Activated CD8-positive, alpha-beta memory T cell treated with anti-CD3 and anti-CD28 coated beads, Interleukin-2, amount 50 U/mL, for 1 hour (primary cell): ENCODE data around the gene PARP15.
"Not testable (repeated sequence)": the region's sequence is repeated elsewhere in the genome, so short reads cannot be mapped to it uniquely, and the experiment has no call there.

Experiments used
- DNase-seq: peaks from one replicate; pipeline ENCODE4 v3.0.0-alpha.2; 2020; ENCODE audit errors: extremely low read depth

PARP15 gene

DNA sequence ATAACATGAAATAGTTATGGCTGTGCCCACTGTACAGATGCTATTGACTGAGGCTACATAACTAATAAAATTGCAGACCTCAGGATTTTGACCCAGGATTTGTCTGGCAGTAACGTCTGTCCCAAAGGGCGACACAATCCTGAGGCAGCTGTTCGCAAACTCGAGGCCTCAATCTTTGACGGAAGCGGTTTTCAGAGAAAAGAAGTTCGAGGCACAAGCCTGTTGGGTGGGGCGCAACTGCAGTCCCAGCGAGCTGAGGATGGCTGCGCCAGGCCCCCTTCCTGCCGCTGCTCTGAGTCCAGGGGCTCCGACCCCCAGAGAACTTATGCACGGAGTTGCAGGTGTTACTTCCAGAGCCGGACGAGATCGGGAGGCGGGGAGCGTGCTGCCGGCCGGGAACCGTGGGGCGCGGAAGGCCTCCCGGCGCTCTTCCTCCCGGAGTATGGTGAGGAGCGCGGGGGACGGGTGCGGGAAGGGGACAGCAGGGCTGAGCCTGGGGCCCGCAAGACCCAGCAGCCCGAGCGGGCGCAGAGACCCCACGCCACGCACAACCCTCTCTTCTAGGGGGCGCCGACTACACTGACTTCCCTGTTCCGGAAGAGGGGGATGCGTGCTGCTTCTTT is at the start of gene PARP15:
Gene PARP15, plus strand, starts transcription at position 242 of the 623 bp plus-strand sequence. Its CDS starts 18 bp downstream, at position 260.
- peak; percentile 0 for DNase-seq

DNA sequence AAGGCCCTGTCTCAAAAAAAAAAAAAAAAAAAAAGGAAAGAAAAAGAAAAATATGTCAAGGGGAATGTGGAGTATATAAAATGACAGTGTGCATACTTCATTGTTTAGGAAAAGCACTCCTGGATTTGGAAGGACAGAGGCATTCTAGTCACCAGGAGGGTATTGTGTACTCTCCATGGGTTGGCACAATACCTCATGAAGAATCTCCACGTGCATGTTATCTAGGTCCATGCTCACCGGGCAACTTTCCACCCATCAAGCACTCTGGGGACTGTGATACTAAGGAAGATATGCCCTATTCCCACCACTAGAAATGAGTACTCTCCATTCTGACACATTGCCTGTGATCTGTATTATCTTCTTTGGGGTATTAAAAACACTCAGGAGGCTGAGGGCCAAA is 47.3 kb upstream of the PARP15 start:
- DNase-seq: no peak

- no peak for DNase-seq
These were observed 44.0 kb upstream of the PARP15 start for GRCh38 chr3:122533480-122533879.

DNA sequence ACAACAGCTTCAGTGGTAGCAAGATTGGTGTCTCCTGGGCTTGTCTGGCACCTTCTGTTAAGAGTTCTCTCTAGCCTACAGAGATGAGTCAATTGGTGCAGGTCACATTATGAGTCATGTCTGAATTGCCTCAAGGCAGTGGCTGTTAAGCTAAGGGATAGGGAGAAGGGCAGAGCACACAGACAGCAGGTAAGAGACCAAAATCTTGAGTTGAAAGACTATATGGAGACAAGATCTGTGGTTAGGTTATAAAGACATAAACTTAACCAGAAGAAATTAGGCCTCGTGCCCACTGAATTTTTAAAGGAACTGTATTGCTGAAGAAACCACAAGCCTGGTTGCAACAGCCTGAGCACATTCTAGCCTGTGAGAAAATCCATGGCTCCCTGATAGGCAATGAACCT is 43.5 kb upstream of the PARP15 start:
- DNase-seq: no peak

- no peak for DNase-seq
These were observed 41.4 kb upstream of the PARP15 start for GRCh38 chr3:122535964-122536631.

DNA sequence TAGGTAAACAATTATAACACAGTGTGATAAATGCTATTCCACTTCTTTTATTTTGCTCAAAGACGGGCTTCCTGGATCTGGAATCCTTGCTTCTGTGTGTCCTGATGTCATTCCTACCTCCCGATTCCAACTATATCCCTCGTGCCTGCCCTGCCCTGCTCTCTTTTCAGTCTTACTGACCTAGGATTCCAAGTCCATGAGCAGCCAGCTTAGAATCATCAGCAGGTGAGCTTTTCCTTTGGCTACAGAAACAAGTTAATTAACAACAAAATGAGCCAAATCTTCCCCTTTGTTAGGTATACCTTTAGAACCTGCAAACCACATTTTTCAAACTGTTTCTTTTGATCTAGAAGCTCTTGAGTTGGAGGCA is 40.8 kb upstream of the PARP15 start:
- no peak for DNase-seq

DNA sequence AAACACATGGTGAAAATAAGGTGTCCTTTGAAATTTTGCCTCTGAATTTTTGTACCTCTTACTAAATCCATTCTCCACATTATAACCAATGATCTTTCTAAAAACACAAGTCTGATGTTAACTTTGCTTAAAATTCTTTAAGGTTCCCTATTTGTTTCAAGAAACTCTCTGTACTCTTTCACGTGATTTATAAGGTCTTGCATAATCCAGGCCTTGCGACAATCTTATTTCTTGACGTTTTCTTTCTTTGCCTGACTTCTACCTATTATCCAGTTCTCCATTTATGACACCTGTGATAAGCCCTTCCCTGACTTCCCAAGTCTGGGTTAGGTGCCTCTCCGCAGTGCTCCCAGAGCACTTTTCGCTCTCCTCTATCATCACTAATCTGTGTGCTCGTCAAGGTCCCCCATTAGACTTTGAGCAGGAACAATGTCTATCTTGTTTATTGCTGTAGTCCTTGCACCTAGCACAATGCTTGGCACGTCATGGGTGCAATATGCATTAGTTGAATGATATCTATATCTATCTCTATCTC is 38.4 kb upstream of the PARP15 start:
- DNase-seq: no peak

DNA sequence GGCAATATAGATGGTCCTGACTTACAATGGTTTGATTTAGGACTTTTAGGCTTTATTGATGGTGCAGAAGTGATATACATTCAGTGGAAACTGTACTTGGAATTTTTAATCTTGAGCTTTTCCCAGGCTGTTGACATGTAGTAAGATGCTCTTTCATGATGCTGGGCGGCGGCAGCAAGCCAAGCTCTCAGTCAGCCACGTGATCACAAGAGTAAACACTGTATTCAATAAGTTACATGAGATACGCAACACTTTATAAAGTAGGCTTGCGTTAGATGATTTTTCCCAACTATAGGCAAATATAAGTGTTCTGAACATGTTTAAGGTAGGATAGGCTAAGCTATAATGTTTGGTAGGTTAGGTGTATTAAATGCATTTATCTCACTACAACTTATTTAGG is 31.3 kb upstream of the PARP15 start:
- no peak for DNase-seq

DNA sequence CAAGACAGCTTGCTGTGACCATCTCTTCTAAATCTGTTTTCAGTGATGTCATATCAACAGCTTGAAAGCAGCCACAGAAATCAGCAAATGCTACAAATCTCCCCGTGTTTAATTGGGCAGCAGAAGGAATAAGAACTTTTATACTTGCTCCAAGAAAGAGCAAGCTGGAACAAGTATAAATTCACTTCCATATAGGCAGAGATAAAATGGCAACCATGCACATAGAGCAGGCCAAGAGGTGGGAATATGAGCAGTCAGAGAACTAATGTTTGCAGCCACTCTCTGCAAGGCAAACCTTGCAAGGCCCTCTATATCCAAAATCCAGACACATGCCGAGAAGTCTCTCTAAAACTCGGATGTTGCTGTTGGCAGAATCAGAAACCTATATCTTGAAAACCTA is 29.4 kb upstream of the PARP15 start:
- DNase-seq: no peak

DNA sequence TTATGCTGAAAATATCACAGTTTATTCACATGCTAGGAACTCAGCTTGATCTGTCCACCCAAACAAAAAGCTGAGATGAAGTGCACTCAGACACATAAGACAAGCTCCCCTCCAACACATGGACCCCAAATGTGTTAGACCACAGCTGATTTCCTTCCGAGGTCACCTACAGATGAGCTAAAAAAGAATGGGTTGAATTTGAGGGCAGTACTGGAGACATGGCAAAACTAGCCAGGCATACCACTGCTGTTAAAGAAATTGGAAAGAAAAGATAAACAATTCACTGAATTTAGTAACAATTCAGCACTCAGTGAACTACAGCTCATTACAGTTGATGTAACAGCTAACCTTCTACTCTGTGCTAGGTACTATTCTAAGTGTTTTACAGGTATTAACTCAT is 28.8 kb upstream of the PARP15 start:
- DNase-seq: no peak

- DNase-seq: no peak
These were observed 24.3 kb upstream of the PARP15 start for GRCh38 chr3:122553171-122553570.

DNA sequence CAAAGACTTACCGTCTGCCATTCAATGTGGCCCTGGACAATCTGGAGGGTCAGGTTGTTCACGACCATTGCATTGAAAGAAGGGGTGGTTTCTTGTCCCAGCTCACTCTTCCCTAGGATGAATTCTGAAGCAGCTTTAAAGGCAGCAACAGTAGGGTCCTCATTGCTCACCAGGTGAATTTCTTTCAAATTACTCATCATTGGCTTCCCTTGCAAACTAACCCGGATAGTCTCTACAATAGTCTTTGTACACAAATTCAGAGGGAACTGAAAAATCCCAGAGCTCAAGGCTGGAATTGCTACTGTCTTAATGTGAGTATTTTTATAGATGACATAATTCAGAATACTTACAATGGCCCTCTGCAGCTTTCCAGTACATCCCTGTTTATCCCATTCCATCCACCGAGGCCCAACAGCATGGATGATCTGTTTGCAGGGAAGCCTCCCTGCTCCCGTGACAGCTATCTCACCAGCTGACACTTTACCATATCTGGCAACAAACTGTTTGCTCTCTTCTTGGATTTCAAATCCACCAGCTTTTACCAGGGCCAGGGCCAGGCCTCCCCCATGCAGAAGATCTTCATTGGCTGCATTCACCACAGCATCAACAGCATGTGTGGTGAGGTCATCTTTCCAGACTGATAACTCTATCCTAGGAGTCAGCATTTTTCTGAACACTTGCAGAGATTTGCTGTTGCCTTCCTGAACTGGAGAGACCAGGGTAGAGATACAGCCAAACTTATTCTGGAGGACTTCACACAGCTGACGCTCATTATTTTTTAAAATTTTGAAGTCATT is 22.0 kb upstream of the PARP15 start:
- no peak for DNase-seq

- no peak for DNase-seq
These were observed 20.1 kb upstream of the PARP15 start for GRCh38 chr3:122557356-122557755.

DNA sequence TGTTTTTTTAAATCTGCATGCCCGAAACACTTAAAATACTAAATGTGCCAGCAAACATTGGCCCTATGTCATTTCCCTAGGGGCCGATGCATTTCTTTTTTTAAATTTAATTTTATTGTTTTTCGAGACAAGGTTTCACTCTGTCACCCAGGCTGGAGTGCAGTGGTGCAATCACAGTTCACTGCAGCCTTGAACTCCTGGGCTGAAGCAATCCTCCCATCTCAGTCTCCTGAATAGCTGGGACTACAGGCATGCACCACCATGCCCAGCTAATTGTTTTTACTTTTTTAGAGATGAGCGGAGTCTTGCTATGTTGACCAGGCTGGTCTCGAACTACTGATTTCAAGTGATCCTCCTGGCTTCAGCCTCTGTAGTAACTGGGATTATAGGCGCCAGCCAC is 18.8 kb upstream of the PARP15 start:
- DNase-seq: no peak

DNA sequence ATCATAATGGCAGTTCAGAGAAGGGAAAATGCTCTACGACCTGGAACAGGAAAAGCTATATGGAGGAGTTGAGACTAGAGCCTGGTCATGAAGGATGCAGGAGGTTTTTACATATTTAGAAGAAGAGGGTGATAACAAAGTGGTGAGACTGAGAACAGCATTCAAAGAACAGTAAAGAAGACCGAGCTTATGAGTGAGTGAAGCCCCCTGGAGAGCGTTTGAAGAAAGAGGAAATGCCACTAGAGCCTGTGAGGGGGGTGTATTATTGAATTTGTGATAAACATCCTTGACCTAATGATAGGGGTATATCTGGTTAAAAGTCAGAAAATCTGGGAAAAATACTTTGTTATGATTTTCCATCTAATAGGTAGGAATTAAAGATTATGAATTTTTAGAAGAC is 17.5 kb upstream of the PARP15 start:
- no peak for DNase-seq

GRCh38 chr3:122560680-122561079 is 16.8 kb upstream of the PARP15 start:
- peak; percentile 24 for DNase-seq

DNA sequence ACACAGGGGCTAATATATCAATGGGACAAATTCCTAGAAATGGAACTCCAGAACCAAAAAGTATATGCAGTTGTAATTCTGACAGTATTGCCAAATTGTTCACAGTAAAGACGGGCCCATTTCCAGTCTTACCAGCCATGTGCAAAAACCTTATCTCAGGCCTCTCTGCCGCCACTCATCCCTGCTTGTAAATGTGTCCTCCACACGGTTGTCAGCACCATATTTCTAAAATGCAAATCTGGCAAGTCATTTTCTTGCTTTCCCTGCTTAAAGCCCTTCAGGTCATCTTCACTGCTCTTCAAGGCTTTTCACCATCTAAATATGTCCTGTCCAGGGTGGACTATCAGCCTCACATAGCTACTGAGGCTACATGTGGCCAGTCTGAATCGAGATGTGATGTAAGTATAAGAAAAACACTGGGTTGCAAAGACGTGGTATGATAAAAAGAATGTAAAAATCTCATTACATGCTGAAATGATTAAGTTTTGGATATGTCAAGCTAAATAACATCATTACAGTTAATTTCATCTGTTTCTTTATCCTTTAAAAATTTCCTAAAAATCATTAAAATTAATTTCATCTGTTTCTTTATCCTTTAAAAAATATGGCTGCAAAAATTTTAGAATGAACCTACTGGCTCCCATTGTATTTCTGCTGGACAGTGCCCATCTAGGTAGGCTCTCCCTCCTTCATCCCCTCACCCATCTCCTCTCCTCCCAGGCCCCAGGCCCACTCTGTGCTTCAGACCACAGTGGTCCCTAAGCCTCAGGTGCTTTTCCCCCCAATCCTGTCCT is 14.3 kb upstream of the PARP15 start:
- DNase-seq: no peak

- no peak for DNase-seq
These were observed 13.8 kb upstream of the PARP15 start for GRCh38 chr3:122563717-122564025.

- peak; percentile 9 for DNase-seq
These were observed 13.1 kb upstream of the PARP15 start, which contains the start of the genes DTX3L and PARP9 for GRCh38 chr3:122564155-122564912. TSS of gene DTX3L (plus strand) at chr3:122564338. CDS start at chr3:122564427, 89 bp downstream. TSS of gene PARP9 (minus strand) at chr3:122564300. CDS start at chr3:122559620, 4,680 bp downstream.

GRCh38 chr3:122568131-122568530 is 9.3 kb upstream of the PARP15 start:
- not testable (repeated sequence) for DNase-seq

GRCh38 chr3:122568755-122569154 is 8.7 kb upstream of the PARP15 start:
- DNase-seq: no peak
